ENCODE results near the gene CADM2. TPM values are rescaled to one million over a fixed set of nuclear protein-coding genes. Genes with fewer than 3 reads are reported as not detected.

CADM2 gene
- total and polyA plus RNA-seq, 2 experiments from 2014 or later = 13.3 to 47.5 TPM

- H3K4me3 ChIP-seq = no peak overlapping the region
- ATAC-seq = no peak
- H3K27ac Mint-ChIP-seq = no peak overlapping the region
These were observed 801.6 kb downstream of the CADM2 start for GRCh38 chr3:85760342-85760741.

More at GRCh38 chr3:85760342-85760741, 801.6 kb downstream of the CADM2 start:
- Histone ChIP-seq H3K4me2 (no peak overlapping the region), H3K27me3 (ENCODE audit: insufficient read depth) (no peaks in the 10 kb centered on the region), H3K4me1 (ENCODE audit: insufficient read depth) (peaks cover 15% of the 10 kb centered on the region), H3F3A (replicated peaks; ENCODE audit: low read depth) (no peaks in the 10 kb centered on the region), H3K27ac (ENCODE audit: low read depth) (no peak overlapping the region), H3K9me2 (ENCODE audit: insufficient read depth) (0 out of 2 replicates have a peak, but pooled peaks cover 7% of the 10 kb centered on the region), H3K36me3 (ENCODE audit: insufficient read depth) (no peaks in the 10 kb centered on the region), H2AFZ (no peak overlapping the region), H3K79me2 (replicated peaks; ENCODE audit: insufficient read depth) (no peaks in the 10 kb centered on the region), H4K20me1 (replicated peaks; ENCODE audit: insufficient read depth) (no peaks in the 10 kb centered on the region)
- no peak for DNase-seq (ENCODE audit: low spot score)
- H3K36me3 Mint-ChIP-seq (ENCODE audit: low read depth) = no peaks in the 10 kb centered on the region; the same call in 2 of the 3 replicates
- no peaks in the 10 kb centered on the region for H3K27me3 Mint-ChIP-seq (ENCODE audit: insufficient read depth, low read depth, poor library complexity)
- H3K4me1 Mint-ChIP-seq = peaks cover 17% of the 10 kb centered on the region
- no peaks in the 10 kb centered on the region for H3K9me3 Mint-ChIP-seq
- TF ChIP-seq EZH2phosphoT487 (IDR thresholded peaks at IDR 0.05; ENCODE audit: unreplicated experiment) = no peak
- no peak for TF ChIP-seq STAT1 (IDR thresholded peaks at IDR 0.05; ENCODE audit: unreplicated experiment)
- TF ChIP-seq JUNB (IDR thresholded peaks at IDR 0.05; ENCODE audit: unreplicated experiment) = no peak
- TF ChIP-seq REST (IDR thresholded peaks at IDR 0.05; ENCODE audit: unreplicated experiment) = no peak
- TF ChIP-seq ZNF331 (CRISPR knock-in tag; IDR thresholded peaks at IDR 0.05; ENCODE audit: low read depth) = no peak
- no peak for TF ChIP-seq ETS1 (IDR thresholded peaks at IDR 0.05)
- no peak for TF ChIP-seq ZNF462 (CRISPR knock-in tag; IDR thresholded peaks at IDR 0.05)
- no peak for TF ChIP-seq NANOG (IDR thresholded peaks at IDR 0.05; ENCODE audit: borderline replicate concordance)
- no peak for TF ChIP-seq ZNF114 (CRISPR knock-in tag; IDR thresholded peaks at IDR 0.05)
- no peak for TF ChIP-seq CTCF (conservative IDR thresholded peaks at IDR 0.05; ENCODE audit: low read depth in 2 of 2)
- no peak overlapping the region for H3K4me3 Mint-ChIP-seq
